NB4 (cell line): ENCODE results near the gene TMEM184A.

Experiments used
- DNase-seq: peaks from one replicate; pipeline ENCODE4 v3.0.0; 2010; ENCODE audit warnings: low read depth
- H3K4me3 ChIP-seq: one replicate; pipeline ENCODE4 v1.5.1; 2011; ENCODE audit warnings: mild to moderate bottlenecking, low read depth, low read length, moderate library complexity
- CTCF ChIP-seq: IDR thresholded peaks from one replicate; pipeline ENCODE4 v1.5.1; 2012; ENCODE audit warnings: low read depth, low read length
- MAX ChIP-seq: IDR thresholded peaks from 2 replicates; pipeline ENCODE4 v1.6.1; 2011; ENCODE audit warnings: low read depth, low read length
- MYC ChIP-seq: IDR thresholded peaks from 2 replicates; pipeline ENCODE4 v1.6.1; 2011; ENCODE audit warnings: low read depth, low read length
- POLR2A ChIP-seq: IDR thresholded peaks from 2 replicates; pipeline ENCODE4 v1.6.1; 2011; ENCODE audit warnings: mild to moderate bottlenecking; ENCODE audit not compliant: insufficient read length; ENCODE audit errors: extremely low read depth

Gene TMEM184A

DNA sequence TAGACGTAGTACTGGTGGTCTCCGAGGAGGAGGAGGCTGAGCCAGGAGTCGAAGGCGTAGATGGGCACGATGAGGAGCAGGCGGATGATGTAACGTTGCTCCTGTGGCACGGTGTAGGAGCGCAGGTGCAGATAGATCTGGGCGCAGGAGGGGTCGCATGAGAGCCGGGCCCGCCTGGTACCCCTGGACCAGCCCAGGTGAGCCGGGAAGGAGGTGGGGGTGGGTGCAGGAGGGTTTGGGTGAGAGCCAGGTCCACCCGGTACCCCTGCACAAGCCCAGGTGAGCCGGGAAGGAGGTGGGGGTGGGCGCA lies 5.2 kb downstream of the TMEM184A start:
- TF ChIP-seq POLR2A (no peak), CTCF (no peak), MYC (no peak), MAX (no peak)
- no peak overlapping the region for H3K4me3 ChIP-seq
- no peak for DNase-seq

GRCh38 chr7:1550005-1550845 lies 5.8 kb downstream of the TMEM184A start:
- TF ChIP-seq CTCF = no peak
- TF ChIP-seq MAX = no peak
- TF ChIP-seq MYC = no peak
- no peak for TF ChIP-seq POLR2A
- DNase-seq = no peak
- no peak overlapping the region for H3K4me3 ChIP-seq

DNA sequence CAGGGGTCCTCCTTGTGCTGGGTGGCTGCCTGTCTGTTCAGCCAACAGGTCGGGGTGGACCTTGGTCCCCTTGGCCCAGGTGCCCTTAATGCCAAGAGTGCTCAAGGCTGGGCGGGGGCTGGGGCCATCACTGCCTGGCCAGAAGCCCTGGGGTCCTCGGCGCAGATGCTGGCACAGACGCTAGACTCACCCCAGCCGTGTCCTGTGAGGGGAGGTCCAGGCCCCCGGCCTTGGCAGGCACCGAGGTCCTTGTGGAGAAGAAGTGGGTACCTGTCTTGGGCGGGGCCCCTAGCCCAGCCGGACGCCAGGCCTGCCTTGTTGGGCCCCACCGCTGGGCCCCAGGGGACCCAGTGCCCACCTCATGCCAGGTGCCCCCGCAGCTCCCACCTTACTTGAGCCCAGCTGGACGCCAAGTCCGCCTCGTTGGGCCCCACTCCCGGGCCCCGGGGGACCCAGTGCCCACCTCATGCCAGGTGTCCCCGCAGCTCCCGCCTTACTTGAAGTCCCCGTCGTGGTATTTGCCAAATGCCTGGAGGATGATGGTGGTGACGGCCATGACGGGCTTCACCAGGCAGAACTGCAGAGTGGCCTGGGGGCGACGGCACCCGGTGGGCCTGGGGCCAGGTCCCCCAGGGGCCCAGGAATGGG lies 6.5 kb downstream of the TMEM184A start:
- no peak for TF ChIP-seq POLR2A
- no peak for TF ChIP-seq CTCF
- TF ChIP-seq MAX = no peak
- TF ChIP-seq MYC = no peak
- H3K4me3 ChIP-seq = no peak overlapping the region
- no peak for DNase-seq

DNA sequence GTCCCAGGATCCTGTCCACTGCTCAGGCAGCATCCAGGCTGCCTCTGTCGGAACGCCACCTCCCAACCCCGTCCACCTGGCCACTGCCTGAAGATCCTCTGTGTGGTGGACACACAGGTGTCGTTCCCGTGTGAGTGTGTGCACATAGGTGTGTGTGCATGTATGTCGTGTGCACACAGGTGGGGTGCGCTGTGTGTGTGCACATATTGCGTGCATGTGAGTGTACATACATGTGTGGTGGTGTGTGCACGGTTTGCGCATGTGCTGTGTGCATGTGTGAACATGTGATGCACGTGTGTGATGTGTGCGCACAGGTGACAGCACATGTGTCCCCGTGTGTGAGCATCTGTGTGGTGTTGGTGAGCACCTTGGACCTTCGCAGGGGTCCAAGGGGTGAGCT lies 7.1 kb downstream of the TMEM184A start:
- no peak overlapping the region for H3K4me3 ChIP-seq
- DNase-seq = no peak
- TF ChIP-seq CTCF (no peak), POLR2A (no peak), MYC (no peak), MAX (no peak)

DNA sequence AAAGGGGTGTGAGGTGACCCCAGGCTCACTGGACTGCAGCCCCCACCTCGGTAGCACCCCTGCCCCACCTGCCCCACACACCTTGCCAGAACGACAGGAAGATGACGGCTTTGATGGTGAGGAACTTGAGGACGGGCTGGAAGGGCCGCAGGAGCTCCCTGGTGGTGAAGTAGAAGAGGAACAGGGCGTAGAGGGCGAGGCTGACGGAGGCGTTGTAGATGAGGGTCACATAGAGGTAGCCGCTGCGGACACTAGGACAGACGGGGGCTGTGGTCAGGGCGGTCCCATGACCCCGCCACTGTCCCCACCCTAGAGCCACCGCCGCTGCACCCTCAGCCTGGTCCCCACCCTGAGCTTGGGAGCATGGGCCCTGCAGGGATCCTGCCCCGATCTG lies 7.6 kb downstream of the TMEM184A start:
- no peak for TF ChIP-seq MAX
- peak; percentile 17 for TF ChIP-seq CTCF
- peak; percentile 55 for DNase-seq
- no peak overlapping the region for H3K4me3 ChIP-seq
